HG03064 (cell line): ENCODE results near the gene ORMDL1.
"Not testable (repeated sequence)": the region's sequence is repeated elsewhere in the genome, so short reads cannot be mapped to it uniquely, and the experiment has no call there.

Experiments
- ATAC-seq: cut with Tn5 transposase; IDR thresholded peaks from one replicate; pipeline ENCODE4 v1.9.1; 2021; ENCODE audit warnings: low read depth; ENCODE audit not compliant: unreplicated experiment

The ORMDL1 gene

DNA sequence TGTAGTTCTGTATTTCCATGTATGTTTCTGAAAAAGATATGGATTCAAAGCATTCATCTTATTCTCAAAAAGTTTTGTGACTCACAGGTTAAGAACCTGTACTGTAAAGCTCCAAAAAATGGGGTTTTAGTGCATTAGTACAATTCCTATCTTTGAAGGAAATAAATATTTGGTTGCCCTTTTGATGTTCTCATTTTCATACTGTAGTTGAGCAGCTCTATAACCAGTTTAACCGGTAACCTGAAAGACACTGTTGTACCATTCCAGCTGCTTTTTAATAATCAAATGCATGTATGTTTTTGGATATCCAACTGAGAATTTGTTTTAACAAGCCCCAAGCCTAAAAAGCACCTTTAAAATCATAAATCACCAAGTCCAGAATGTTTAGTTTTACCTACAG, 11.9 kb downstream of the ORMDL1 start:
- no peak for ATAC-seq

DNA sequence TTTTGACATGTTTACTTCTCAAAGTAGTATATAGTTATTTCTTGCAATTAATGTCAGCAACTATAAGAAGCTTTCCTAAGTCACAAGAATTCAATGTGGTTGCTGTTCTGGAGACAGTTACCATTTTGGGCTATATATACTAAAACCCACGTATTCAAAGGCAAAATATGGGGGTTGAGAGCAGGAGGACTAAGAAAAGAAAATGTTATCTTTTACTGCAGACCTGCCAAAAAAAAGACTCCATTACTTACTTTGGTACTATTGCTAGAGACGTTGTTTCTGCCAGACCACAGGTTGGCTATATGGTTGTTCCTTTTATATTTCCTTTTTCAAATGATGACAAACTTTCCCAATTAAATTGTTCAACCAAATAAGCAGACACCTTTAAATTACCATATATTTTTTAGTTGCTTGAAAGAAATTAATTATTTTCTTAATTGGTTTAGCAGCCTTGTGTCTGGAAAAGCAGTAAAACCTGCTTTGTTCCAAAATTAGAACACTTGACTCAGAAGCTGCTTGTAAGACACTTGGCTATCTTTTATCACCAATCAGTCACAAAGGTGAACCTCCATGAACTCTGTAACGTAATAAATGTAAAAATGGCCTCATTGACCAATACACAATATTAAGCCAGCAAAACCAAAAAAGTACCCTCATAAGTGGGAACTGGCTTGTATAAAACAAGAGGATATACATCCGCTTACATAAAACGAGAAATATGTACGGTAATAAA, 13.4 kb downstream of the ORMDL1 start:
- ATAC-seq = no peak

DNA sequence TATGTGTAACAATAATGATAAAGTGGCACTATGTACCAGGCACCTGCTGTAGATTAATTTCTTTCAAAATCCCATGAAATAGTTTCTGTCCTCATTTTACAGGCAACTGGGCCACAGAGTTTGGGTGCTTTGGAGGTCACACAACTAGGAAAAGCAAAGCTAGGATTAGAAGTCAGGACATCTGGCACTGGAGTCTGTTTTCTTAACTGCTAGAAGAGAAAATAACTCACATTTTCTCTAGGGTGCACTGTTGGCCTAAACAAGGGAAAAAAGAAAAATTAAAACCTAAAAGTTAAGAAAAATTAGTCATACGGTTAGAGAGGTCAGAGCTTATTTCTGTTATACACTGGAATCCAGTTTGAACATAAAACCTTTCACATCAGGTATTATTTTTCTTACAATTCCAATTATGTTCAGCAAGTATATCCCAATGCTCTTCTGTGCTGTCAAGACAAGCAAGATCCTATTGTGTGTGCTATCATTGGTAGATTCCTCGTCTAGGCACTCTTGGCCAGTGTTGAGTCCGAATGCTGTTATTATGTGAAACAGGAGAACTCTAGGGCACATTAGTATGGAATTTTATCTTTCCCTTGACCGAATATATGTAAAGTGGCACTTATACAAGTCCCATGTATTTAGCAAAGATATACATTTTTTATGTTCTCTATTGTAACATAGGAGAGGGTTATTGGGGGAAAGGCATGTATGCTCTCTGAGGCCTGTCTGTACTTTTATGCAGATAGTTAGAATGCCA, 20.1 kb downstream of the ORMDL1 start:
- ATAC-seq = no peak

DNA sequence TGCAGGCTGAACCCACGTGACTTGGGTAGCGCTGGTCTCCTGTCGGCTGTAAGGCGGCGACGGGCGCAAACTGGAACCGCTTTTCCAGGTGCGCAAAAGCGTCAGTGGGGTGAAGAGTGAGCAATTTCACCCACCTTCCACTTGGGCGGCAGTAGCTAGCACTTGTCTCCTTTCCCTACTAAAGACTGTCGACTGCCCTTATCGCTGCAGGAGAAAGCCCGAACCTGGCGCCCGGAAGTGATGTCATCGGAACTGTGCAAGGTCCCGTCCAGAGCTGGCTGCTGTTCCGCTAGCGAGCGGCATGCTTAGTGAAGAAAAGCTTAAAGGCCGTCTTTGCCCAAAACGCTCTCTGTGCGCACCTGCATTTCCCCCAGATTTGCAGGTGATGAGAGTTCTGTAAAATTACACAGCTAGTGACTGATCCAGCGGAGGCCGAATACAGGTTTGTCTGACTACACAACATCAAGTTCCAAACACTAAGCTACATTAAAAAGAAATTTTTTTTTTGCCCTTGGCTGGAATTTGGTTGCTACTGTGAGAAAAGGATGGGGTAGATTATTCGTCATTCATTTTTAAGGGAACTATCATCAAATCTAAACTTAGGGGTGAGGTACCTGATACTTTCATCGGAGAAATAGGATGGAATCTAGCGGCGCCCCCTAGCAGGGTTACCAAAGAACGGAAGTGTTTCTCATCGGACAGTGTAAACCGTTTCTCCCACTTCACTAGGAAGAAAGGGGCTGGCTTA, 21.4 kb downstream of the ORMDL1 start, which contains the start of gene OSGEPL1:
Gene OSGEPL1 (minus strand): TSS at position 242 of the 748 bp plus-strand sequence. CDS start 1,152 bp downstream, outside the sequence.
- ATAC-seq = peak; percentile 96

DNA sequence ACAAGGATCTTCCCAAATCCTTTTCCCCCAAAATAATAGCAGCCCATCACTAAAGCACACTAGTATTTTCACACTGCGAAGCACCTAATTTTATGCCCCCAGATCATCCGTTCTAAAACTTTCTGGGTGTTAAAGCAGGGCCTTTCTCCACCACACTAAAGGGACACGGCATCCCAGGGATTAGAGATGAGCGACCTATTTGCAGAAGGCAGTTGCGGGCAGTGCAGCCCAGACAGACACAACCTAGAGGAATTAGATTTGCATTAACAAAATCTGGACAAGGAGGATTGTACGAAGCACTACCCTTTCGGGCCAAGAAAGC, 21.9 kb downstream of the ORMDL1 start:
- no peak for ATAC-seq

DNA sequence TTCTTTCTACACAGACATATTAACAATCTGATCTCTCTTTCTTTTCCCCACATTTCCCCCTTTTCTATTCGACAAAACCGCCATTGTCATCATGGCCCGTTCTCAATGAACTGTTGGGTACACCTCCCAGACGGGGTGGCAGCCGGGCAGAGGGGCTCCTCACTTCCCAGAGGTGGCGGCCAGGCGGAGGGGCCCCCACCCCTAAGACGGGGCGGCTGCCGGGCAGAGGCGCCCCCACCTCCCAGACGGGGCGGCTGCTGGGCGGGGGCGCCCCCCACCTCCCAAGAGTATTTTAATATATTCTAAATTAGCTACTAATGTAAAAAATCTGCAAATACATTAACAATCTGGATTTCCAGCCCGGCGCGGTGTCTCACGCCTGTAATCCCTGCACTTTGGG, 24.0 kb downstream of the ORMDL1 start:
- ATAC-seq = not testable (repeated sequence)

DNA sequence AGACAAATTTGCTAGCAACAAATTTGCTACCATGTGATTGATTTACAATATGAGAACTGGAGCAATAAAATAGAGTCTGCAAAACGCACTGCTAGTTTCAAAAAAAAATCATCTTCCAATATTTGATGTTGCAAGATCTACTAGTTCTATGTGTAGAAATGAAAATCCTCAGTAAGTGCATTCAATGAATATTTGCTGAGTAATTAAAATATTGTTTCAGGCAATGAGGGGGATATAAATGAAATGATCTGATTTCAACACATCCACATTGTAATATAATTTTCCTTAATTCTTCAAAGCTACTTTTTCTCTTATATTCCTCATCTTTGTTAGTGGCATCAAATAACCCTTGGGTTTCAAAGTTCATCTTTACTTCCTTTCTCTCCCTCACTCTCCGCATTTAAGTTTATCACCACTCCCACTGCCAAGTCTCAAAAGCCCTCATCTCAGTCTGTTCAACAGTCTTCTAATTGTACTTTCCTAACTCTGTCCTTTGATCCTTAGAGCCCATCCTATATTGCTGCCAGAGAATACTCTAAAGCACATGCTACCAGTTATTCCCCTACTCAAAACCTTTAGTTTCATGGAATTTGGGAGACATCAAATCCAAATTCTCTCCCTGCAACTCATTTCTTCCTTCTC, 27.7 kb downstream of the ORMDL1 start:
- no peak for ATAC-seq

DNA sequence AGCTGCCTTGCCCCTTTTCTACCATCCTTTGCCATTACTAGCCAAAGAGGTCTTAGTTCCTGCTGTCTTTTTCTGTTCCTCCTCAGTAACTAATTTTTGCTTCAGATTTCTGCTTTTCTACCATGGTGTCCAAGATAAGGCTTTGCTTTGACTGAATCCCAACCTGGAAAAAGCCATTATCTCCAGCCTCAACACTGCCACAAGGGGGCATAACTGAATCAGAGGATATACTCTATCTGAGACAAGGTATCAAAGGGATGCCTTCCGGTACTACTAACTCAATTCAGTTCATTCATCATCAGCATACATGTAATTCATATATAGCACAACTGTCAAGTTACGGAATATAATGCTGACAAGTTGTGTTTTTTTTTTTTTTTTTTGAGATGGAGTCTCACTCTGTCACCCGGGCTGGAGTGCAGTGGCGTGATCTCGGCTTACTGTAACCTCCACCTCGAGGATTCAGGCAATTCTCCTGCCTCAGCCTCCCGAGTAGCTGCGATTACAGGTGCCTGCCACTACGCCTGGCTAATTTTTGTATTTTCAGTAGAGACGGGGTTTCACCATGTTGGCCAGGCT, 33.0 kb downstream of the ORMDL1 start:
- ATAC-seq = no peak

DNA sequence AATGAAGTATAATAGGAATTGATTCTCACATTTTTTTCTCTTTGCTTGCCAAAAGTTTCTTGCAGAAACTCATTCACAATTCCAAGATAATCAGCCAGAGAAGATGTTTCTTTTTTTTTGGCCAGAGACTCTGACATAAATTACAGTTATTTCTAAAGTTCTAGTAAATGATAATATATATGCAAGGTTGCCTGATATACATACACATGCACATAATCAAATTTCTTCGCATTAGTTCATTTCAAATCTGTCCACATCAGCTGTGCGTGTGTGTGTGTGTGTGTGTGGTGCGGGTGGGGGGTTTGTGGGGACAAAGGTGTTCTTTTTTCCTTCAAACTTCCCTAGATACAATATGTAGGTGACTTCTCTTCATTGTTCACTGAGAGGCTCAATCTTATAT, 54.7 kb downstream of the ORMDL1 start:
- no peak for ATAC-seq

DNA sequence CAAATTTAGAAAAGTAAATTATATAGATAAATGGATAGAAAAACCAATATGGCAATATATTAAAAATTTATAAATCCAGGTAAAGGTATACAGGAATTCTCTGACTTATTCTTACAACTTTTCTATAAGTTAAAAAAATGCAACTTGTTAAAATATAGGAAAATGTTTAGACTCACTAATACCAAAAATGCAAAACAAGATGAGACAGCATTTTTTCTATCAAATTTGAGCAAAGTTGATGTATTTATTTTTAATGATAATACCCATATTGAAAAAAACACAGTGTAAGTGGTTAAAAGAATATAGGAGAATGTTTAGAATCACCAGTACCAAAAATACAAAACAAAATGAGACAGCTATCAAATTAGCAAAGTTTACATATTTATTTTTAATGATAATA, 57.3 kb downstream of the ORMDL1 start:
- ATAC-seq = no peak

DNA sequence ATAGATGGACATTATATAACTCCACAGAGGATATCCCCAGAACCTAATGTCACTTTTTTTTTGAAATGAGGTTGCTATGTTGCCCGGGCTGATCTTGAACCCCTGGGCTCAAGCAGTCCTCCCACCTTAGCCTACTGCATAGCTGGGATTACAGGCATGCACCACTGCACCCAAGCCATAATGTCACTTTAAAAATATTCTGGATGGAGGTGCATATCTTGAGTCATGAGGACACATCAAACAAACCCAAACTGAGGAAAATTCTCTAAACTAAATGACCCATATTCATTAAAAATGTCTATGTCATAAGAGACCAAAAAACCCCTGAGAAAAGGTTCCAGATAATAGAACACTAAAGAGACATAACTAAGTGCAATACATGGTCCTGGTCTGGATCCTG, 57.9 kb downstream of the ORMDL1 start:
- ATAC-seq = no peak

DNA sequence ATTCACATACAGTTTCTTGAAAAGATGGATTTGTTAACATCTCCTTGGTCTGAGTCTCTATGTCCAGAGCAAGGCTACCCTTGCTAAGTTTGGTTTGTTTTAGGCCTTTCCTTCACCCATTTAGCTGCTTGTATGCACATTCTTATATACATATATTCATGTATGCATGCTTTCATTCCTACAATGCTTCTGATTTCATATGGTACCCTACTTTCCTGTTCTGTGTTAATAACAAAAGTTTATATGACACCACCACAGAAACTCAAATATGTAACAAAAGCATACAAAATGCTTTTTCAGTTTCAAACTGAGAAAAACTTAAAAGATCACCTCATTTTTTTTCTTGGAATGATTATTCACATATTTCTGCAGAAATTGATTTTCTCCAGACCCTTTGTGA, 60.9 kb downstream of the ORMDL1 start:
- ATAC-seq = no peak
